Muscle layer of duodenum (tissue), 2 donors: ENCODE data around the gene CHST9.

Experiments used
- H3K27ac ChIP-seq: one replicate; pipeline ENCODE4 v1.7.0; 2013; ENCODE audit warnings: mild to moderate bottlenecking, low read length
- H3K27me3 ChIP-seq: one replicate; pipeline ENCODE4 v1.7.0; 2013; ENCODE audit warnings: low read depth, mild to moderate bottlenecking, control low read depth, low read length
- H3K36me3 ChIP-seq, 2 donors: one replicate each; pipeline ENCODE4 v1.7.0; 2013; ENCODE audit warnings: low read length in 2 of 2, control low read depth in 1 of 2, mild to moderate bottlenecking in 1 of 2; ENCODE audit not compliant: insufficient read depth in 2 of 2, control insufficient read depth in 1 of 2
- H3K4me1 ChIP-seq, 2 donors: one replicate each; pipeline ENCODE4 v1.7.0; 2013; ENCODE audit warnings: low read length in 2 of 2, mild to moderate bottlenecking in 2 of 2, control low read depth in 1 of 2, moderate library complexity in 1 of 2; ENCODE audit not compliant: insufficient read depth in 2 of 2, control insufficient read depth in 1 of 2
- H3K4me3 ChIP-seq, 2 donors: one replicate each; pipeline ENCODE4 v1.7.0; 2013; ENCODE audit warnings: low read length in 2 of 2, low read depth in 1 of 2, mild to moderate bottlenecking in 1 of 2
- H3K9me3 ChIP-seq, 2 donors: one replicate each; pipeline ENCODE4 v1.7.0; 2013; ENCODE audit warnings: low read length in 2 of 2, control low read depth in 1 of 2, mild to moderate bottlenecking in 1 of 2; ENCODE audit not compliant: control insufficient read depth in 1 of 2
- donor health status: healthy.

The CHST9 gene

GRCh38 chr18:26862084-26862483, 323.0 kb downstream of the CHST9 start:
- Histone ChIP-seq H3K27me3 (no peaks in the 10 kb centered on the region), H3K4me1 (peaks cover 0 to 5% of the 10 kb centered on the region in 2 donors)

More at GRCh38 chr18:26862084-26862483, 323.0 kb downstream of the CHST9 start:
- H3K4me3 ChIP-seq: no peak overlapping the region
- no peaks in the 10 kb centered on the region for H3K36me3 ChIP-seq
- no peaks in the 10 kb centered on the region for H3K9me3 ChIP-seq
- H3K27ac ChIP-seq: no peak overlapping the region
